Measurements from ENCODE around the gene ZNF500. TPM values are rescaled to one million over a fixed set of nuclear protein-coding genes. Genes with fewer than 3 reads are reported as not detected.

Gene ZNF500
- total and polyA plus RNA-seq, 8 donors, result 5.5 to 14.1 (median 7.2) TPM

GRCh38 chr16:4811773-4812172 lies 44.8 kb upstream of the ZNF500 start:
- Histone ChIP-seq H3K27ac (no peak overlapping the region), H3K9me3 (no peaks in the 10 kb centered on the region), H3K4me3 (no peak overlapping the region), H3K4me1 (no peaks in the 10 kb centered on the region), H3K27me3 (no peaks in the 10 kb centered on the region), H3K36me3 (peaks cover 0 to 58% (median 14%) of the 10 kb centered on the region in 3 donors)
- peak in 1 of 6 donors; percentile 45 for DNase-seq
- peak in 1 of 4 donors; percentile 12 for ATAC-seq
- WGBS, 2 donors, result 88 to 89% methylated on average over 9 of the region's 9 CpGs
- no peak for TF ChIP-seq CTCF (IDR thresholded peaks at IDR 0.05)
- intact Hi-C loops (cut with DNase I), result no loop called here
- FAIRE-seq, result no peak

- Histone ChIP-seq H3K27me3 (no peaks in the 10 kb centered on the region), H3K27ac (no peak overlapping the region), H3K36me3 (peaks cover 0 to 53% (median 13%) of the 10 kb centered on the region in 3 donors), H3K4me3 (no peak overlapping the region), H3K4me1 (no peaks in the 10 kb centered on the region), H3K9me3 (no peaks in the 10 kb centered on the region)
- ATAC-seq (no peak), FAIRE-seq (no peak), DNase-seq (peak in 1 of 6 donors; percentile 5)
- intact Hi-C loops (cut with DNase I), result no loop called here
- TF ChIP-seq CTCF (IDR thresholded peaks at IDR 0.05), result no peak
- 96 to 98% methylated on average over 3 of the region's 3 CpGs for WGBS, 2 donors
Observed at GRCh38 chr16:4811242-4811641, 44.3 kb upstream of the ZNF500 start.

GRCh38 chr16:4806280-4806679 lies 39.3 kb upstream of the ZNF500 start:
- TF ChIP-seq CTCF (IDR thresholded peaks at IDR 0.05), result no peak
- DNase-seq, result no peak
- no peaks in the 10 kb centered on the region for H3K27me3 ChIP-seq
- H3K4me1 ChIP-seq, result peaks cover 4 to 8% (median 8%) of the 10 kb centered on the region in 3 donors
- ATAC-seq, result no peak
- H3K9me3 ChIP-seq, result no peaks in the 10 kb centered on the region
- WGBS, 2 donors, result 91 to 92% methylated on average over 6 of the region's 6 CpGs
- FAIRE-seq, result no peak
- H3K36me3 ChIP-seq, result peaks cover 0 to 24% (median 10%) of the 10 kb centered on the region in 3 donors
- no peak overlapping the region for H3K4me3 ChIP-seq
- intact Hi-C loops (cut with DNase I), result loop anchor here in 1 of 3 donors (10.0 kb wide), 1 partner anchor 59 kb away; no protein-coding TSS in a partner anchor
- H3K27ac ChIP-seq, result no peak overlapping the region

GRCh38 chr16:4805231-4805630 lies 38.3 kb upstream of the ZNF500 start:
- intact Hi-C loops (cut with DNase I), result loop anchor here in 1 of 3 donors (10.0 kb wide), 1 partner anchor 60 kb away; no protein-coding TSS in a partner anchor
- 87 to 91% methylated on average over 11 of the region's 11 CpGs for whole genome bisulfite sequencing, 2 donors
- H3K36me3 ChIP-seq, result peaks cover 0 to 16% (median 10%) of the 10 kb centered on the region in 3 donors
- no peaks in the 10 kb centered on the region for H3K27me3 ChIP-seq
- FAIRE-seq (no peak), ATAC-seq (no peak), DNase-seq (no peak)
- no peak for TF ChIP-seq CTCF (IDR thresholded peaks at IDR 0.05)
- no peak overlapping the region for H3K4me3 ChIP-seq
- H3K27ac ChIP-seq, result no peak overlapping the region
- no peaks in the 10 kb centered on the region for H3K9me3 ChIP-seq
- H3K4me1 ChIP-seq, result peaks cover 14 to 18% (median 15%) of the 10 kb centered on the region in 3 donors
